ENCODE data around the gene ZNF219. TPM values are rescaled to one million over a fixed set of nuclear protein-coding genes. Genes with fewer than 3 reads are reported as not detected.

Gene ZNF219
- total and polyA plus RNA-seq, 2 of the 13 experiments (the other 11 are each of a cell fraction or from before 2014, with no cell fraction given) = 34.5 to 36.6 TPM

DNA sequence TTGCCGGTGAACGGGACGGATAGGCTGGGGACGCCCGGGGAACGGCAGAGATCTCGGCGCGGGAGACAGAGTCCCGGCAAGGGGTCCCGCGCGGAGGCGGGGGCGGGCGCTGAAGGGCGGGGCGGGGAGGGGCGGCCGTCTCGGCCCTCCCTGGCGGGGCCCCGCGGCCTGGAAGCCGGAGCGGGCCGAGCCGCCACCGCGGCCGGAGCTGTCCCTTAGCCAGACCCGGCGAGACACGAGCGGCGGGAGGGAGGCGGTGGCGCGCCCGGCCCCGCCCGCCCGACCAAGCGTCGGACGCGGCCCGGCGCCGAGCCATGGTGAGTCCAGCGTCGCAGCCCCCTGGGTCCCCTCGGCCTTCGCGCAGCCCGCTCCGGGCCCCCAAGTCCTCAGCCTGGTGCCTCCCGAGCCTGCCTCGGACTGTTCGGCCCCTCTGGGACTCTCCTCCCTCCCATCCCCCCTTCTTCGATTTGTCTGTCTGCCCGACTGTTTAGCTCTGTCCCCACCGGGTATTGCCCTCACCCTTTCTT lies 28.3 kb downstream of the ZNF219 start, which contains the start of gene ARHGEF40 (continued):
- TF ChIP-seq, protein P1, sequence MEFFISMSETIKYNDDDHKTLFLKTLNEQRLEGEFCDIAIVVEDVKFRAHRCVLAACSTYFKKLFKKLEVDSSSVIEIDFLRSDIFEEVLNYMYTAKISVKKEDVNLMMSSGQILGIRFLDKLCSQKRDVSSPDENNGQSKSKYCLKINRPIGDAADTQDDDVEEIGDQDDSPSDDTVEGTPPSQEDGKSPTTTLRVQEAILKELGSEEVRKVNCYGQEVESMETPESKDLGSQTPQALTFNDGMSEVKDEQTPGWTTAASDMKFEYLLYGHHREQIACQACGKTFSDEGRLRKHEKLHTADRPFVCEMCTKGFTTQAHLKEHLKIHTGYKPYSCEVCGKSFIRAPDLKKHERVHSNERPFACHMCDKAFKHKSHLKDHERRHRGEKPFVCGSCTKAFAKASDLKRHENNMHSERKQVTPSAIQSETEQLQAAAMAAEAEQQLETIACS (CRISPR knock-in tag; IDR thresholded peaks at IDR 0.05) = no peak
- no peak for TF ChIP-seq WIZ (CRISPR knock-in tag; IDR thresholded peaks at IDR 0.05)
- TF ChIP-seq EED (CRISPR knock-in tag; IDR thresholded peaks at IDR 0.05) = no peak
- no peak for TF ChIP-seq IKZF1 (IDR thresholded peaks at IDR 0.05)
- no peak for TF ChIP-seq SRY (CRISPR knock-in tag; IDR thresholded peaks at IDR 0.05)
- TF ChIP-seq MXD4 (CRISPR knock-in tag; IDR thresholded peaks at IDR 0.05) = no peak
- TF ChIP-seq KLF11 (CRISPR knock-in tag; IDR thresholded peaks at IDR 0.05) = 0 out of 2 replicates have a peak, but pooled peaks have one; percentile 18
- TF ChIP-seq ZNF749 (CRISPR knock-in tag; IDR thresholded peaks at IDR 0.05; ENCODE audit: borderline replicate concordance) = 0 out of 2 replicates have a peak, but pooled peaks have one; percentile 70
- TF ChIP-seq, protein P2, sequence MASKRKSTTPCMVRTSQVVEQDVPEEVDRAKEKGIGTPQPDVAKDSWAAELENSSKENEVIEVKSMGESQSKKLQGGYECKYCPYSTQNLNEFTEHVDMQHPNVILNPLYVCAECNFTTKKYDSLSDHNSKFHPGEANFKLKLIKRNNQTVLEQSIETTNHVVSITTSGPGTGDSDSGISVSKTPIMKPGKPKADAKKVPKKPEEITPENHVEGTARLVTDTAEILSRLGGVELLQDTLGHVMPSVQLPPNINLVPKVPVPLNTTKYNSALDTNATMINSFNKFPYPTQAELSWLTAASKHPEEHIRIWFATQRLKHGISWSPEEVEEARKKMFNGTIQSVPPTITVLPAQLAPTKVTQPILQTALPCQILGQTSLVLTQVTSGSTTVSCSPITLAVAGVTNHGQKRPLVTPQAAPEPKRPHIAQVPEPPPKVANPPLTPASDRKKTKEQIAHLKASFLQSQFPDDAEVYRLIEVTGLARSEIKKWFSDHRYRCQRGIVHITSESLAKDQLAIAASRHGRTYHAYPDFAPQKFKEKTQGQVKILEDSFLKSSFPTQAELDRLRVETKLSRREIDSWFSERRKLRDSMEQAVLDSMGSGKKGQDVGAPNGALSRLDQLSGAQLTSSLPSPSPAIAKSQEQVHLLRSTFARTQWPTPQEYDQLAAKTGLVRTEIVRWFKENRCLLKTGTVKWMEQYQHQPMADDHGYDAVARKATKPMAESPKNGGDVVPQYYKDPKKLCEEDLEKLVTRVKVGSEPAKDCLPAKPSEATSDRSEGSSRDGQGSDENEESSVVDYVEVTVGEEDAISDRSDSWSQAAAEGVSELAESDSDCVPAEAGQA (IDR thresholded peaks at IDR 0.05; ENCODE audit: low read depth) = no peak
- TF ChIP-seq, protein P2 (CRISPR knock-in tag; IDR thresholded peaks at IDR 0.05; ENCODE audit: borderline replicate concordance) = no peak
- no peak for TF ChIP-seq ZNF883 (CRISPR knock-in tag; IDR thresholded peaks at IDR 0.05; ENCODE audit: not compliant biosample characterization)
- TF ChIP-seq ZNF629 (CRISPR knock-in tag; conservative IDR thresholded peaks at IDR 0.05) = no peak
- peak; percentile 60; the same call in 1 of the 2 replicates for TF ChIP-seq ZSCAN21 (CRISPR knock-in tag; IDR thresholded peaks at IDR 0.05; ENCODE audit: borderline replicate concordance)
- TF ChIP-seq, protein P3, sequence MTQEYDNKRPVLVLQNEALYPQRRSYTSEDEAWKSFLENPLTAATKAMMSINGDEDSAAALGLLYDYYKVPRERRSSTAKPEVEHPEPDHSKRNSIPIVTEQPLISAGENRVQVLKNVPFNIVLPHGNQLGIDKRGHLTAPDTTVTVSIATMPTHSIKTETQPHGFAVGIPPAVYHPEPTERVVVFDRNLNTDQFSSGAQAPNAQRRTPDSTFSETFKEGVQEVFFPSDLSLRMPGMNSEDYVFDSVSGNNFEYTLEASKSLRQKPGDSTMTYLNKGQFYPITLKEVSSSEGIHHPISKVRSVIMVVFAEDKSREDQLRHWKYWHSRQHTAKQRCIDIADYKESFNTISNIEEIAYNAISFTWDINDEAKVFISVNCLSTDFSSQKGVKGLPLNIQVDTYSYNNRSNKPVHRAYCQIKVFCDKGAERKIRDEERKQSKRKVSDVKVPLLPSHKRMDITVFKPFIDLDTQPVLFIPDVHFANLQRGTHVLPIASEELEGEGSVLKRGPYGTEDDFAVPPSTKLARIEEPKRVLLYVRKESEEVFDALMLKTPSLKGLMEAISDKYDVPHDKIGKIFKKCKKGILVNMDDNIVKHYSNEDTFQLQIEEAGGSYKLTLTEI (CRISPR knock-in tag; conservative IDR thresholded peaks at IDR 0.05) = no peak
- TF ChIP-seq ZNF781 (CRISPR knock-in tag; IDR thresholded peaks at IDR 0.05; ENCODE audit: borderline replicate concordance, not compliant biosample characterization) = no peak
- no peak for TF ChIP-seq FOXA1 (IDR thresholded peaks at IDR 0.05)
- no peak for TF ChIP-seq FOXA1 (CRISPR knock-in tag; IDR thresholded peaks at IDR 0.05)
- no peak for TF ChIP-seq ZC3H4 (CRISPR knock-in tag; IDR thresholded peaks at IDR 0.05; ENCODE audit: borderline replicate concordance)
- TF ChIP-seq SIX4 (CRISPR knock-in tag; IDR thresholded peaks at IDR 0.05) = no peak; the same call in 1 of the 2 replicates
- no peak for TF ChIP-seq DR1 (CRISPR knock-in tag; IDR thresholded peaks at IDR 0.05)
- TF ChIP-seq THAP11 (CRISPR knock-in tag; IDR thresholded peaks at IDR 0.05) = no peak; the same call in 1 of the 2 replicates
- TF ChIP-seq SUZ12 (IDR thresholded peaks at IDR 0.05; ENCODE audit: low read depth, low read length) = no peak
- no peak for TF ChIP-seq ZNF577 (CRISPR knock-in tag; IDR thresholded peaks at IDR 0.05; ENCODE audit: borderline replicate concordance, low read depth)
- TF ChIP-seq HIVEP1 (CRISPR knock-in tag; IDR thresholded peaks at IDR 0.05) = no peak
- no peak for TF ChIP-seq ERF (CRISPR knock-in tag; IDR thresholded peaks at IDR 0.05)

Data from HepG2 (cell line).